T follicular helper cell (primary cell): ENCODE results near the gene CHRM1.
"Not testable (repeated sequence)": the region's sequence is repeated elsewhere in the genome, so short reads cannot be mapped to it uniquely, and the experiment has no call there.

Experiments
- DNase-seq: peaks from one replicate; pipeline ENCODE4 v3.0.0-alpha.2; 2020; ENCODE audit warnings: low read depth

The CHRM1 gene

DNA sequence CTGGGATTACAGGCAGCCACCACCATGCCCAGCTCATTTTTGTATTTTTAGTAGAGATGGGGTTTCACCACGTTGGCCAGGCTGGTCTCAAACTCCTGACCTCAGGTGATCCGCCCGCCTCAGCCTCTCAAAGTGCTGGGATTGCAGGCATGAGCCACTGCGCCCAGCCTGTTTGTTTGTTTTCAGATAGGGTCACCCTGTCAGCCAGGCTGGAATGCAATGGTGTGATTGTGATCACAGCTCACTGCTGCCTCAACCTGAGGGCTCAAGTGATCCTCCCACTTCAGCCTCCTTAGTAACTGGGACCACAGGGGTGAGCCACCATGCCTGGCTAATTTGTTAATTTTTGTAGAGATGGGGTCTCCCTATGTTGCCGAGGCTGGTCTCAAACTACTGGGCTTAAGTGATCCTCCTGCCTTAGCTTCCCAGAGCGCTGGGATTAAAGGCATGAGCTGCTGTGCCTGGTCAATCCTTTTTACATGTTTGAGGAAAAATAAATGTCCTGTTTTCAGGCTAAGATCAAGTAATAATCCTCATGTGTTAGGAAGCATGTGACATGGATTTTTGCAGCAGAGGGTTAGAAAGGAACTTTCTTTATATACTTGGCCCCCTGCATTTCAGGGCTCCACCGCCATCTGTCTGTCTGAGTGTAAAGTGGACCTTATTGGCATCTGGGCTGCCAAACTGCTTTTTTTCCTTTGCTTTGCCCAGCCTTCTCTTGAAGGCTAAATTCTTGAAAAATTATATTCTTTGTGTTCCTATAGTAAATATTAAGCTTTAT lies 45.3 kb downstream of the CHRM1 start:
- DNase-seq = no peak

DNA sequence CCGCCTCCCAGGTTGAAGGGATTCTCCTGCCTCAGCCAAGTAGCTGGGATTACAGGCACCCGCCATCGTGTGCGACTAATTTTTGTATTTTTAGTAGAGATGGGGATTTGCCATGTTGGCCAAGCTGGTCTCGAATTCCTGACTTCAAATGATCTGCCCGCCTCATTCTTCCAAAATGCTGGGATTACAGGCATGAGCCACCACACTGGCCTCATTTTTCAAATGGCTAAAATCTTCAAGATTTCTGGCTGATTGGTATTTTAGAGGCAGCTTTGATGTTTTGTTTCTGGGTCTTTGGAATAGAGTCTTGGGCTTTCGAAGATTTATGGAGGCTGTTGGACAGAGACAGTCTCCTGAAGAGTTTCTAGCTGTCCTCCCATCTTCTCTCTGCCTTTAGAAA lies 46.3 kb downstream of the CHRM1 start:
- DNase-seq = no peak

DNA sequence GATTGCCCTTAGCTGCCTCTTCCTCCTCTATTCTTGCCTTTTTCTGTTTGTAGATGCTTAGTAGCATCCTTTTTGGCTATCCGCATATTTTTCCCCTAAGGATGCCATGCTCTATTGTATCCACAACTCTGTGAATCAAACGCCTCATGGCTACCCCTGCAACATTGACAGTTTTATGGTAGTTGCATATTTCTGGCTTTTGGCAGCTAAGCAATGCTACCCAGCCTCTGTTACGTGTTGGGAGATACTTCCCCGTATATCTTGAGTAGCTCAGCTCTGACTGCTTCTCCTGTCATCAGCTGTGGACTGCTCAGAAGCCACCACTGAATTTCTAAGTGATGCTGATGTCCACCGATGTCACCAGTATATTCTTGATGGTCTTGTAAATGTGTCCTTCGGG lies 55.5 kb downstream of the CHRM1 start:
- DNase-seq = no peak

DNA sequence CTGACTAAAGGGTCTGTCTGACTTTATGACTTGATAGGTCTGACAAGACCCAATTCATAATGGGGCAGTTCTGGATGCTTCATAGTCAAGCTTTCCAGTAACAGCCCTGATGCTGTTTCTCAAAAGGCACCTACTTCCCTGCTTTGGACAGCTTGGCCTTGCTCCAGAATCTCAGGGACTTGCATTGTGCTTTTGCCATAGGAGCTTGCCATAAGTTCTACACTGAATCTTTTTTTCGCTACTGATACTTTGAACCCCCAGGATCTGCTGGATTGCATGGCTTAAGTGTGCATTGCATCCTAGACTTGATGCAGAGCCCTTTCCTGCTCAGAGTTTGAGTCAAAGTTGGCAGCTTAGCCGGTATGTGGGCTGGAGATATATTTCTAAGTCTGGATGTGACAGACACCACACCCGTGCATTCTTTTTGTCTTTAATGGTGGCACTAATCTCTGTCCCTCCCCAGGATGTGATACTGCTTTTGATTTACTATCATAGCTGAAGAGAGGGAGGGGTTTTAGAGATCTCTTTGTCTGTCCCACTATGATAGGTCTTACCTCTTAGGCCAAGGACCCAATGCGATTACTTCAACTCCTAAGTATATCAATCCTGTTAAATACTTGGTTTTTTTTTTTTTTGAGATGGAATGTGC lies 57.4 kb downstream of the CHRM1 start:
- no peak for DNase-seq

DNA sequence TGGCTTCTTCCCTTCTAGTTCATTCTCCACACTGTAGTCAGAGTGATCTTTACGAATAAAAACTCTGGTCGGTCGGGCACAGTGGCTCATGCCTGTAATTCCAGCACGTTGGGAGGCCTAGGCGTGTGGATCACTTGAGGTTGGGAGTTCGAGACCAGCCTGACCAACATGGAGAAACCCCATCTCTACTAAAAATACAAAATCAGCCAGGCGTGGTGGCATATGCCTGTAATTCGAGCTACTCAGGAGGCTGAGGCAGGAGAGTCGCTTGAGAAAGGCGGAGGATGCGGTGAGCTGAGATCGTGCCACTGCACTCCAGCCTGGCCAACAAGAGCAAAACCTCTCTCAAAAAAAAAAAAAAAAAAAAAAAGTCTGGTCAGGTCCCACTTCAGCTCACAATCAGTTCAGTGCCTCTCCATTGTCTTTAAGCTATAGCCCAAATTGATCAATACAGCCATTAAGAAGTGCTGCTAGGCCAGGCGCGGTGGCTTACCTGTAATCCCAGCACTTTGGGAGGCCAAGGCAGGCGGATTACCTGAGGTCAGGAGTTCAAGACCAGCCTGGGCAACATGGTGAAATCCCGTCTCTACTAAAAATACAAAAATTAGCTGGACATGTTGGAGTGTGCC lies 59.5 kb downstream of the CHRM1 start:
- DNase-seq = not testable (repeated sequence)

DNA sequence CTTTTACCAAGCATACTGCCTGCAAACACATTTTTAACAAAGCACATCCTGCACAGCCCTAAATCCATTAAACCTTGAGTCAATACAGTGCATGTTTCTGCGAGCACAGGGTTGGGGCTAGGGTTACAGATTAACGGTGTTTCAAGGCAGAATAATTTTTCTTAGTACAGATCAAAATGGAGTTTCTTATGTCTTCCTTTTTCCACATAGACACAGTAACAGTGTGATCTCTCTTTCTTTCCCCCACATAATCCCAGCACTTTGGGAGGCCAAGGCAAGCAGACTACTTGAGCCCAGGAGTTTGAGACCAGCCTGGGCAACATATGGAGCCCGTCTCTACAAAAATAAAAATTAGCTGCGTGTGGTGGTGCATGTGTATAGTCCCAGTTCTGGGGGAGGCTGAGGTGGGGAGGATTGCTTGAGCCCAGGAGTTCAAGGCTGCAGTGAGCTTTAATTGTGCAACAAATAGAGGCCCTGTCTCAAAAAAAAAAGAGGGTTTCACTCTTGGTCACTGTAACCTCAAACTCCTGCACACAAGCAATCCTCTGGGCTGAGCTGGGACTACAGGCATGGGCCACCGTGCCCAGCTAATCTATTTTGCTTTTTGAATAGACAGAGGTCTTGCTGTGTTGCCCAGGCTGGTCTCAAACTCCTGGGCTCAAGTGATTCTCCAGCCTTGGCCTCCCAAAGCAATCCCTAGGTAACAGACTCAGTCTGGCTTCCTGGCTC lies 60.2 kb downstream of the CHRM1 start:
- no peak for DNase-seq

DNA sequence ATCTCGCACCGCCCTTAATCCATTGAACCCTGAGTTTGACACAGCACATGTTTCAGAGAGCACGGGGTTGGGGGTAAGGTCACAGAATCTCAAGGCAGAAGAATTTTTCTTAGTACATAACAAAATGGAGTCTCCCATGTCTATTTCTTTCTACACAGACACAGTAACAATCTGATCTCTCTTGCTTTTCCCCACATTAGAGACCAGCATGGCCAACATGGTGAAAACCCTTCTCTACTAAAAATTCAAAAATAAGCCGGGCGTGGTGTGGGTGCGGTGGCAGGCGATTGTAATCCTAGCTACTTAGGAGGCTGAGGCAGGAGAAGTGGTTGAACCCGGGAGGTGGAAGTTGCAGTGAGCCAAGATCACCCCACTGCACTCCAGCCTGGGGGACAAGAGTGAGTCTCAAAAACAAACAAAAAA lies 61.9 kb downstream of the CHRM1 start:
- DNase-seq = not testable (repeated sequence)
